IPS DF 6.9 (cell line): ENCODE data around the gene LYRM4.

Source experiments
- DNase-seq: peaks from one replicate; pipeline ENCODE4 v3.0.0-alpha.2; 2013; ENCODE audit warnings: low read depth, low spot score
- H3K27ac ChIP-seq: one replicate; pipeline ENCODE4 v1.5.1; 2013; ENCODE audit warnings: low read length, control low read depth
- H3K27me3 ChIP-seq: 2 replicates; pipeline ENCODE4 v1.6.1; 2013; ENCODE audit warnings: mild to moderate bottlenecking, low read length; ENCODE audit not compliant: control insufficient read depth, insufficient read depth
- H3K36me3 ChIP-seq: 2 replicates; pipeline ENCODE4 v1.6.1; 2013; ENCODE audit warnings: low read length; ENCODE audit not compliant: control insufficient read depth, insufficient read depth
- H3K4me1 ChIP-seq: 2 replicates; pipeline ENCODE4 v1.6.1; 2013; ENCODE audit warnings: low read length; ENCODE audit not compliant: control insufficient read depth, insufficient read depth
- H3K4me3 ChIP-seq: 2 replicates; pipeline ENCODE4 v1.5.1; 2013; ENCODE audit warnings: mild to moderate bottlenecking, low read length
- H3K9me3 ChIP-seq: 2 replicates; pipeline ENCODE4 v1.6.1; 2013; ENCODE audit warnings: low read length, inconsistent platforms; ENCODE audit not compliant: control insufficient read depth, insufficient read depth
- WGBS: extraction: QIAGEN DNeasy Blood & Tissue Kit; methylation state at CpG from one replicate; pipeline ENCODE4 v1.1.7; 2013; ENCODE audit warnings: mixed read lengths, missing lambda C conversion rate; ENCODE audit not compliant: insufficient read length, insufficient coverage; 5-methylcytosine and 5-hydroxymethylcytosine counted together

The LYRM4 gene

GRCh38 chr6:5266423-5266822 lies 5.7 kb upstream of the LYRM4 start:
- Histone ChIP-seq H3K27ac (no peak overlapping the region), H3K36me3 (no peaks in the 10 kb centered on the region), H3K4me3 (no peak overlapping the region), H3K9me3 (no peaks in the 10 kb centered on the region), H3K27me3 (no peaks in the 10 kb centered on the region), H3K4me1 (no peaks in the 10 kb centered on the region)
- no peak for DNase-seq
- WGBS, result no CpG with 5 or more reads among the region's 2 CpGs

- H3K4me1 ChIP-seq, result no peaks in the 10 kb centered on the region
- no peak for DNase-seq
- H3K36me3 ChIP-seq, result no peaks in the 10 kb centered on the region
- no peaks in the 10 kb centered on the region for H3K9me3 ChIP-seq
- H3K27ac ChIP-seq, result no peak overlapping the region
- no peaks in the 10 kb centered on the region for H3K27me3 ChIP-seq
- no CpG with 5 or more reads among the region's 19 CpGs for WGBS
- H3K4me3 ChIP-seq, result peak overlapping the region; percentile 76
Observed at GRCh38 chr6:5261545-5262109, 877 bp upstream of the LYRM4 start.

GRCh38 chr6:5260111-5260620 lies 584 bp downstream of the LYRM4 start:
- Histone ChIP-seq H3K4me1 (no peaks in the 10 kb centered on the region), H3K9me3 (no peaks in the 10 kb centered on the region), H3K27ac (no peak overlapping the region), H3K27me3 (no peaks in the 10 kb centered on the region), H3K36me3 (no peaks in the 10 kb centered on the region), H3K4me3 (peak overlapping the region; percentile 76; the same call in 1 of the 2 replicates)
- DNase-seq, result peak; percentile 22
- no CpG with 5 or more reads among the region's 22 CpGs for WGBS

- no peak overlapping the region for H3K27ac ChIP-seq
Observed at GRCh38 chr6:5259428-5259827, 1.3 kb downstream of the LYRM4 start.

GRCh38 chr6:5257400-5257799 lies 3.4 kb downstream of the LYRM4 start:
- no CpG with 5 or more reads among the region's 8 CpGs for WGBS
- H3K27me3 ChIP-seq, result no peaks in the 10 kb centered on the region
- no peak for DNase-seq

More at GRCh38 chr6:5259428-5259827, 1.3 kb downstream of the LYRM4 start:
- Histone ChIP-seq H3K4me3 (no peak overlapping the region), H3K27me3 (no peaks in the 10 kb centered on the region), H3K4me1 (no peaks in the 10 kb centered on the region), H3K9me3 (no peaks in the 10 kb centered on the region), H3K36me3 (no peaks in the 10 kb centered on the region)
- WGBS, result no CpG with 5 or more reads among the region's 3 CpGs
- DNase-seq, result no peak

GRCh38 chr6:5256952-5257351 lies 3.8 kb downstream of the LYRM4 start:
- H3K4me1 ChIP-seq, result no peaks in the 10 kb centered on the region
- H3K36me3 ChIP-seq, result no peaks in the 10 kb centered on the region; the same call in 1 of the 2 replicates
- DNase-seq, result no peak
- no peaks in the 10 kb centered on the region for H3K27me3 ChIP-seq
- WGBS, result 100% methylated on average over 1 of the region's 3 CpGs
- no peak overlapping the region for H3K4me3 ChIP-seq
- H3K27ac ChIP-seq, result no peak overlapping the region
- no peaks in the 10 kb centered on the region for H3K9me3 ChIP-seq

More at GRCh38 chr6:5257400-5257799, 3.4 kb downstream of the LYRM4 start:
- H3K9me3 ChIP-seq, result no peaks in the 10 kb centered on the region
- no peaks in the 10 kb centered on the region for H3K4me1 ChIP-seq
- no peaks in the 10 kb centered on the region; the same call in 1 of the 2 replicates for H3K36me3 ChIP-seq
- no peak overlapping the region for H3K27ac ChIP-seq
- H3K4me3 ChIP-seq, result no peak overlapping the region

- H3K27ac ChIP-seq, result no peak overlapping the region
- no peaks in the 10 kb centered on the region for H3K27me3 ChIP-seq
- H3K9me3 ChIP-seq, result no peaks in the 10 kb centered on the region
- H3K36me3 ChIP-seq, result no peaks in the 10 kb centered on the region; the same call in 1 of the 2 replicates
- no CpG with 5 or more reads among the region's 4 CpGs for WGBS
- DNase-seq, result no peak
- H3K4me1 ChIP-seq, result no peaks in the 10 kb centered on the region
- no peak overlapping the region for H3K4me3 ChIP-seq
Observed at GRCh38 chr6:5250911-5251310, 9.8 kb downstream of the LYRM4 start.

GRCh38 chr6:5250451-5250850 lies 10.3 kb downstream of the LYRM4 start:
- Histone ChIP-seq H3K9me3 (no peaks in the 10 kb centered on the region), H3K4me3 (no peak overlapping the region), H3K27me3 (no peaks in the 10 kb centered on the region), H3K36me3 (no peaks in the 10 kb centered on the region; the same call in 1 of the 2 replicates), H3K27ac (no peak overlapping the region), H3K4me1 (no peaks in the 10 kb centered on the region)
- DNase-seq, result no peak
- 100% methylated on average over 1 of the region's 3 CpGs for WGBS

GRCh38 chr6:5249451-5250122 lies 11.2 kb downstream of the LYRM4 start:
- no CpG with 5 or more reads among the region's 5 CpGs for WGBS
- Histone ChIP-seq H3K9me3 (no peaks in the 10 kb centered on the region), H3K27me3 (no peaks in the 10 kb centered on the region), H3K4me1 (no peaks in the 10 kb centered on the region), H3K27ac (no peak overlapping the region), H3K4me3 (no peak overlapping the region), H3K36me3 (no peaks in the 10 kb centered on the region; the same call in 1 of the 2 replicates)
- DNase-seq, result no peak

GRCh38 chr6:5248302-5249098 lies 12.2 kb downstream of the LYRM4 start:
- no peaks in the 10 kb centered on the region for H3K9me3 ChIP-seq
- no peak overlapping the region for H3K4me3 ChIP-seq
- no peak overlapping the region for H3K27ac ChIP-seq
- WGBS, result no CpG with 5 or more reads among the region's 9 CpGs
- no peaks in the 10 kb centered on the region; the same call in 1 of the 2 replicates for H3K36me3 ChIP-seq
- DNase-seq, result no peak
- H3K27me3 ChIP-seq, result no peaks in the 10 kb centered on the region
- H3K4me1 ChIP-seq, result no peaks in the 10 kb centered on the region
